SK-N-SH (cell line): ENCODE measurements around the gene FOXO1.

Experiments
- CTCF ChIP-seq: fragments of 200-600 bp; sonication (generic); IDR thresholded peaks from 2 replicates; pipeline ENCODE4 v1.6.1; 2017; ENCODE audit warnings: antibody characterized with exemption, mild to moderate bottlenecking, moderate library complexity
- TCF12 ChIP-seq: IDR thresholded peaks from 2 replicates; pipeline ENCODE4 v1.4.0; 2012

- no peak for TF ChIP-seq CTCF
- TF ChIP-seq TCF12 = no peak
Measured at GRCh38 chr13:40515702-40516101, 150.7 kb downstream of the FOXO1 start.
